Activated CD4-positive, CD25-positive, alpha-beta regulatory T cell (primary cell): ENCODE measurements around the gene FBXO42.
A peak's percentile ranks its signal among the peaks of the same experiment; 100 is the strongest.
"Not testable (repeated sequence)": the region's sequence is repeated elsewhere in the genome, so short reads cannot be mapped to it uniquely, and the experiment has no call there.

Source experiments
- DNase-seq, 4 experiments: peaks; one replicate each; lab custom pipeline; 2025; lab: John Stamatoyannopoulos, UW

FBXO42 gene

DNA sequence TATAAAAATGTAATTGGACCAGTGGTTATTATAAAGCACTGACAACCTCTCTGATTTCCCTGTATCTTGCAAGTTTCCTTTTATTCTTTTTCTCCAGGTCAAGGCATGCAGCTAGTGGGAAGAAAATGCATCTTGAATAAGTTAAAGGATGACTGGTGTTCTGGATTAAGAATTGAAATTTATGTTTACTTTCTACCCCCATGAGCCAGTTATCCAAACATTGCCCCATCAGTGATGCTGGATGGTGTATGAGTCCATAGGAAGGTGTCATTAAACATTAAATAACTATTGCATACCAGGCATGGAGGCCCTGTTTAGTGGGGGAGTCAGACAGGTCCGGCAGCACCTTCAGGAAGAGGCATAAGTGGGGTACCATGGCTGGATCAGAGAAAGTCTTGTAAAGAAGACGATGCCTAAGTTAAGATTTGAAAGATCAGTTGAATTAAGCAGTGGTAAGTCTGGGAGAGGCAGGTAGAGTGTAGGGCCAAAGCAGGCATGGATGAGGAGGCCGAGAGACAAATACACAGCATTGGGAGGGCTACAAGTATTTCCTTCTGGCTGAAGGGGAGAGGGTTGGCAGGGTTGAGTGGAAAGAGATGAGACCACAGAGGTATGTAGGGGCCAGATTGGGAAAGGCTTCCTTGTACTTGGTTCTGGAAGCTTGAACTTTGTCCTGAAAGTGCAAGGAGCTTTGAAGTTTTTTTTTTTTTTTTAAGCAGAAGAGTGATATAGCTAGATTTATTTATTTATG lies 20.4 kb upstream of the FBXO42 start:
- no peak for DNase-seq

- no peak for DNase-seq
These were observed 19.4 kb upstream of the FBXO42 start for GRCh38 chr1:16371725-16372124.

GRCh38 chr1:16369821-16370220 lies 17.5 kb upstream of the FBXO42 start:
- DNase-seq: no peak

DNA sequence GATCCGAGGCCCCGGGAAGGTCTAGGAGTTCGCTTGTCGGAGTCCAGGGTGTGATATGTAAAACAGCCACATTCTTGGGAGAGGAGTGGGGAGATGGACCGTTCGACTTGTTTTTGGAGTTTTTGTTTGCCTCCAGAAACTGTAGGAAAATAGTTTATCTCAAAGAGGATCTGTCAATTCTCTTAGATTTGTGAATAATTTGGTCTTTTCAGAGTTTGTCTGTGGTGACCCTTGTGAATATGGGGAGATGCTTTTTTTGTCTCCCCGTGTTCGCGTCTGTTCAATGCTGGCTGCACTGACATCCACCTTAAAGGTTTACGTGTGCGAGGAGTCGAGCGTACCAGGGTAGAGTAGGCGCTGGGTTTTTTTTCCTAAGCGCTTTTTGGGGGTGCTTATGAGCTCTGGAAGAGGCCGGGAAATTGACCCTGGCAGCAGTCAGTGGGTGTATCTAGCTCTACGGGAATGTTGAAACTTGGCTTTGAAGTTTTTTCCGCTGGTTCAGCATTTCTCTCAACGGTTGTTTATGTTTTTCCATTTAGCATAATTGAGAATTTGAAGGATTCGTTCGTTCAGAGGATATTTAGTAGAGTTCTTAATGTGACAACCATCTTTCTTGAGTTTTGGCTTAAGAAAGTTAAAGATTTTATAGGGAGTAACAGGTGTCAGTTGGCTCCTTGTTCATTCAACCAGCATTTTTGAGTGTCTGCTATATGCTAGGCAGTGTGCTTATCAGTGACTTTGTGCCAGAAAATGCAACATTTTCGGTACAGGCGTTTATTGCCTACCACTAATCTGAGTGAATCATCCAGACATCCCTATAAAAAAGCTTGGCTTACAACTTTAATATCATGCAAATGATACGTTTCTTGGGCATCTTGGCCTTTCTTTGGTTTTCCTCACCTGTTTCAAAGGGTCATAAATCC lies 15.9 kb upstream of the FBXO42 start:
- no peak for DNase-seq

- peak; percentile 66 to 73 (median 70) for DNase-seq
These were observed 15.1 kb upstream of the FBXO42 start for GRCh38 chr1:16367258-16367967.

GRCh38 chr1:16366722-16367257 lies 14.5 kb upstream of the FBXO42 start, which contains the start of gene SZRD1:
TSS of gene SZRD1 (plus strand) at chr1:16367242. CDS start at chr1:16367258, 16 bp downstream.
- DNase-seq: peak; percentile 80 to 94 (median 88)

GRCh38 chr1:16365146-16365498 lies 12.8 kb upstream of the FBXO42 start:
- not testable (repeated sequence) for DNase-seq

DNA sequence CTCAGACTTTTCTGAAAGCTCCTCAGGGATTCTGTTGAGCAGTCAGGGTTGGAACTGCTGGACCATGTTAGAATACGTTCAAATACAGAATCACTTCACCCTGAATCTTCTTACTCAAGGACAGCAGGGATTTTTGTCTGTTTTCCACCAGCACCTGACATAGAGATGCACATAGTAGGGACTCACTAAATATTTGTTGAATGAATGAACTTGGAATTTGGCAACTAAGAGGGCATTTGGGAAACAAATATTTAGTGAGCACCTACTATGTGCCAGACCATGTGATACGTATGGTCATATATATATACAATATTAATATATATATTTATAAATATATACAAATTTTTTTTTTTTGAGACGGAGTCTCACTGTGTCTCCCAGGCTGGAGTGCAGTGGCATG lies 4.6 kb upstream of the FBXO42 start:
- no peak for DNase-seq

DNA sequence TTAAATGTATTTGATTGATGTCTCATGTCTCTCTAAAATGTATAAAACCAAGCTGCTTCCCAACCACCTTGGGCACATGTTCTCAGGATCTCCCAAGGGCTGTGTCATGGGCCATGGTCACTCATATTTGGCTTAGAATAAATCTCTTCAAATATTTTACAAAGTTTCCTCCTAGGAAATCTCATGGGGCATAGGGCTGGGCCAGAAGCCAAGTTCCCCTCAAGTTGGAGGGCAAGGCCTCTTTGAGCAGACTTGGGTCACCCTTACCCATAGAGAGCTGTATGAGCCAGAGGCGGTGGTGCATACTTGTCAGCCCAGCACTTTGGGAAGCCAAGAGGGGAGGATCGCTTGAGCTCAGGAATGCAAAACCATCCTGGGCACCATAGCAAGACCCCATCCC lies 2.3 kb upstream of the FBXO42 start:
- DNase-seq: no peak

DNA sequence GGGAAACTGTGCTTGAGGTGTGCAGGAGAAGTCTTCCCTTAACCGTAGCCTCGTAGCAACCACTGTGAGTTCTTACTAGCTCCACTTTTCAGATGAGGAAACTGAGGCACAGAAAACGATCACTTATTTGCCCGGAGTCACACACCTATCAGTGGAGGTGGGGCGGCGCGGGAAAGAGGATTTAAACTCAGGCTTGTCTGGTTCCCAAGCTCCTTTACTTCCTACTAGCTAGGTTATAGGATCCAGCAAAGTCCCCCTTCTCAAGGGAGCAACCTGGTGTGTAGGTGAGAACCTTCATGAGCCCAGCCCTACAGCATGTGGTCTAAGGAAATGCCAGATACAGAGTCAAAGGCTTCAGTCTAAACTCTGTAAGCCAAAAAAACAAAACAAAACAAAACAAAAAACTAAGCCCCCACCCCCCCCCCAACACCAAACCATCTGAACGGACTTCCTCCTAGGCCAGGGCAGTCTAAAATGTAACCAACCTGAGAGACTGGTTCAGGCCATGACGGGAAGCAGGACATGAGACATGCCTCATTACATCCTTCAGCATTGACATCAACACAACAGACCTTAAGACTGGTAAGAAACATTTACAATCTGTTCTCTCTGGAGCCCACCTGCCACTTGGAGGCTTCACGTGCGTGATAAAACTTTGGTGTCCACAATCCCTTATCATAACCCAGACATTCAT lies 709 bp upstream of the FBXO42 start:
- no peak for DNase-seq

DNA sequence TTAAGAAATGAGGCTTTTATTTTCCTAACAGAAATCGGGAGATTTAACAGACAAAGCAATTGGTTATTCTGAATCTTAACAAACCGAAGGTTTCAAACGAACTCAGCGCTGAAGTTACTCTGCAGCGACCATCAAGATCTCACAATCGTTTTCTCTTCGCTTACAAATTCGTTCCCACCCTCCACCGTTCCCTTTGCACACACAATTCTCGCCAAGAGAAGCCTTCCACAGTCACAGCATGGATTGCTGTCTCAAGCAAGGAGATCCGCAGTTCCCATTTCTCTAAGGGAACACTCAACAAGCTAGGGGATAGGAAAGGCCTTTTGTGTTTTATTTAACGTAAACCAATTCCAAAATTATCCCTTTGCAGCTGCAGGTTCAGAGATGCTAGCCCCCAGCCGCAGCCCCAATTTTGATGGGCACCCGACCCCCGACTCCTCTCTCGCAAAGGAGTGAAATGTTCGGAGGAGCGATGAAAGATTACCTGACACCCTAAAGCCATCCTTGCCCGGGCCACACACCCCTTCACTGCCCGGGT lies 755 bp downstream of the FBXO42 start:
- no peak for DNase-seq

DNA sequence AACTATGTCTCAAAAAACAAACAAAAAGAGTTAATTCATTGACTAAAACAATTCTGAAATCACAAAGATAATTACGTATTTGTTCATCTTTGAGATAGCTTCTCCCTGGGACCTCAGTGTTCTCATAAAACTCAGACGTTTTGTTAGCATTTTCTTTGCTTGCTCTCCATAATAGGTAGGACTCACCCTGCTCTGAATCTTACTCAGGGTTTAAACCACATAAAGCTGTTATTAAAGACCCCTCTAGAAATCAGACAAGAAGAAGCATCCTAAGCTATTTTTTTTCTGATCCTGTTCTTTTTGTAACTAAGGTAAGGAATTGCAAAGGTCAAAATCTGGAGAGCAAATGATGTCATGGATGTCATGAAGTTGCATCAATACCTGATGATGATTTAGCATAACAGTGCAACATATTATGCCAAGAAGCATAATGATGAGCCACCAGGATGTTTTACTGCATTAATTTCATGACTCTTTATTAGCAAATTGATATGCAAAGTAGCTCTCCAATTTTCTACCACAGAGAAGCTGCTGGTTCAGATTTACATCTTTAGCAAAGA lies 2.4 kb downstream of the FBXO42 start:
- no peak for DNase-seq

DNA sequence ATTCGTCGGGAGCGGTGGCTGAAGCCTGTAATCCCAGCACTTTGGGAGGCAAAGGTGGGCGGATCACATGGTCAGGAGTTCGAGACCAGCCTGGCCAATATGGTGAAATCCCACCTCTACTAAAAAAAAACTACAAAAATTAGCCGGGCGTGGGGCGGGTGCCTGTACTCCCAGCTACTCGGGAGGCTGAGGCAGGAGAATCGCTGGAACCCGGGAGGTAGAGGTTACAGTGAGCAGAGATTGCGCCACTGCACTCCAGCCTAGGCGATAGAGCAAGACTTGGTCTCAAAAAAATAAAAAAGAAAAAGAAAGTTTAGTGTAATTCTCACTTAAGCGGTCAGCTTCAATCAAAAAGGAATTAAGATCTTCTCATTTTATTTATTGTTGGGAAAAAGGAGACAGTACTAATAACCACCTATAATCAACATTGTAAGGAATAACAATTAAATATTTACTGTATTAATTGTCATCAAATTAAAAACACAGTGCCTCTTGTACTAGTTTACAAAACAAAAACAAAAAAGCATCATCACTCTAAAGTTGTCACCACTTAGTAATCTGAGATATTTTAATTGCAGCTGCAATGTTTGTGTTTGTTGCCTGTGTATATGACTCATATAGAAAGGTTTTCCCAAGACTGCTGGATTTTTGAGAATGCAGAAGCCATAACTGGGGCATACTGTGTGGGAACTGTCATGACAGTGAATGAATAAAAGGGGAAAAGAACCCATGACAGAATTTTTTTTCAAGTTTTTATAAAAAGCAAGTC lies 3.7 kb downstream of the FBXO42 start:
- DNase-seq: no peak

DNA sequence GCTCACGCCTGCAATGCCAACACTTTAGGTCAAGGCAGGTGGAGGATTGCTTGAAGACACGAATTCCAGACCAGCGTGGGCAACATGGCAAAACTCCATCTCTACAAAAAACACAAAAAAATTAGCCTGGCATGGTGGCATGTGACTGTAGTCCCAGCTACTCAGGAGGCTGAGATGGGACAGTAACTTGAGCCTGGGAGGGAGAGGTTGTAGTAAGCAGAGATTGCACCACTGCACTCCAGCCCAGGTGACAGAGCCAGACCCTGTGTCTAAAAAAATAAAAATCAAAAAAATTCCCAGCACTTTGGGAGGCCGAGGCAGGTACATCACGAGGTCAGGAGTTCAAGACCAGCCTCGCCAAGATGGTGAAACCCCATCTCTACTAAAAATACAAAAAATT lies 9.0 kb downstream of the FBXO42 start:
- DNase-seq: not testable (repeated sequence)

GRCh38 chr1:16342331-16343062 lies 9.8 kb downstream of the FBXO42 start:
- DNase-seq: no peak

- DNase-seq: no peak
These were observed 11.6 kb downstream of the FBXO42 start for GRCh38 chr1:16340673-16341072.

GRCh38 chr1:16338961-16339360 lies 13.3 kb downstream of the FBXO42 start:
- no peak for DNase-seq

DNA sequence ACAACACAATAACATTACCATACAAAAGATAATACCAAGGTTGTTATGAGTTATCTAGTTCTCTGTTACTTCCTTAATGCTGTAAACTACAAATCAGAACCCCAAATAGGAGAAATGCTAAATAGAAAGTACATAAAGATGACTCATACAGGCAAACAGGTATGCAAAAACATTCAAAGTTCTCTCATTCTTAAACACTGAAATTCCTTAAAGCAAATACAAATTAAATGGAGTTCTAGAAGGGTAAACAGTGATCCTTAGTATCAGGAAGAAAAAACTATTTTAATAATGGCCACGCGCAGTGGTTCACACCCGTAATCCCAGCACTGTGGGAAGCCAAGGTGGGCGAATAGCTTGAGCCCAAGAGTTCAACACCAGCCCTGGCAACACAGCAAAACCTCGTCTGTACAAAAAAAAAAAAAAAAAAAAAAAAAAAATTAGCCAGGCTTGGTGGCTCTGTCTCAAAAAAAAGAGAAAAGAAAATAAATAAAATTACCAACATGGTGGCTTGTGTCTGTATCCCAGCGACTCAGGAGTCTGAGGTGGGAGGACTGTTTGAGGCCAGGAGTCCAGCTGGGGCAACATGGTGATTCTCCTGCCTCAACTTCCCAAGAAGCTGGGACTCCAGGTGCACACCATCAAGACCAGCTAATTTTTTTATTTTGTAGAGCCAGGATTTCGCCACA lies 17.5 kb downstream of the FBXO42 start:
- no peak for DNase-seq

DNA sequence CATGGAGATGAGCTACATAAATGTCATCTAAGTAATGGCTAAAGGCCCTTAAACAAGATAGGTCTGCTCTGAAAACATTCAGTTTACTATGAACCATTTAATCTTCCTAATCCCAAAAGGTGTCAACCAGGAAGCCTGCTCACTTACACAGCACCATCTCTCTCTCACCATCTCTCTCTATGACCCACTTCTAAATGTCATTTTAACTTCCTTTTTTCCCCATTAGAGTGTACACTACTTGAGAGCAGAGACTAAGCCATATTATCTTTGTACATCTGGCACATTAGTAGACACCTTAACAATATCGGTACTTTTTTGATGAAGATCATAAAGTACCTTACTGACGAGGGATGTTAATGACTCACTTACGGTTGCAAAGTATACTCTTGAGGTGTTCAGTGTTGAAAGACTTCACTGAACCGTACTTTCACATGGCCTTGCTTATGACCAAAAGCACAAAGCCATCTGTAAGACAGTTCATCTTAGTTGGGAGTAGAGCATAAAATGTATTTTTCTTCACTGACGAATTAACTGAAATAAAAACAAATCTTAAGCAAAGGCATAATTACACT lies 25.4 kb downstream of the FBXO42 start:
- no peak for DNase-seq
